Endodermal cell (in vitro differentiated cells): ENCODE results near the gene DSCAML1. TPM values are rescaled to one million over a fixed set of nuclear protein-coding genes. Genes with fewer than 3 reads are reported as not detected.

Experiments used
- DNase-seq: peaks from one replicate; pipeline ENCODE4 v3.0.0-alpha.2; 2017
- H3K27ac ChIP-seq: 2 replicates; pipeline ENCODE4 v1.5.1; 2013; ENCODE audit warnings: mild to moderate bottlenecking, low read depth, low read length, moderate library complexity
- H3K27me3 ChIP-seq: 2 replicates; pipeline ENCODE4 v1.6.1; 2013; ENCODE audit warnings: mild to moderate bottlenecking, low read length, moderate library complexity; ENCODE audit not compliant: insufficient read depth, control insufficient read depth, poor library complexity, severe bottlenecking
- H3K36me3 ChIP-seq: 2 replicates; pipeline ENCODE4 v1.7.0; 2013; ENCODE audit warnings: mild to moderate bottlenecking, low read length, moderate library complexity; ENCODE audit not compliant: control insufficient read depth, insufficient read depth
- H3K4me1 ChIP-seq: one replicate; pipeline ENCODE4 v1.7.0; 2013; ENCODE audit warnings: low read length; ENCODE audit not compliant: control insufficient read depth, insufficient read depth
- H3K4me3 ChIP-seq: 2 replicates; pipeline ENCODE4 v1.5.1; 2013; ENCODE audit warnings: mild to moderate bottlenecking, low read length, moderate library complexity
- H3K9ac ChIP-seq: 2 replicates; pipeline ENCODE4 v1.6.1; 2013; ENCODE audit warnings: mild to moderate bottlenecking, low read length, moderate library complexity; ENCODE audit not compliant: poor library complexity, severe bottlenecking; ENCODE audit errors: extremely low read depth
- H3K9me3 ChIP-seq: 2 replicates; pipeline ENCODE4 v1.6.1; 2013; ENCODE audit warnings: mild to moderate bottlenecking, low read length, moderate library complexity; ENCODE audit not compliant: control insufficient read depth
- H3K27ac Mint-ChIP-seq: 2 replicates; pipeline ENCODE4 v1.8.0; 2020; ENCODE audit warnings: mixed read lengths
- H3K27me3 Mint-ChIP-seq: 2 replicates; pipeline ENCODE4 v1.8.0; 2021; ENCODE audit warnings: mild to moderate bottlenecking, mixed read lengths; ENCODE audit not compliant: insufficient read depth
- H3K36me3 Mint-ChIP-seq: 2 replicates; pipeline ENCODE4 v1.8.0; 2020; ENCODE audit warnings: low read depth, mixed read lengths
- H3K4me1 Mint-ChIP-seq: 2 replicates; pipeline ENCODE4 v1.8.0; 2020; ENCODE audit warnings: mixed read lengths
- H3K4me3 Mint-ChIP-seq: 2 replicates; pipeline ENCODE4 v1.8.0; 2020; ENCODE audit warnings: mild to moderate bottlenecking, moderate library complexity, mixed read lengths
- H3K9me3 Mint-ChIP-seq: 2 replicates; pipeline ENCODE4 v1.8.0; 2020; ENCODE audit warnings: mild to moderate bottlenecking, mixed read lengths
- whole genome bisulfite sequencing, 2 experiments: methylation state at CpG; one replicate each; pipeline versions ENCODE4 v1.1.5 to v1.1.7; 2013; ENCODE audit warnings: missing lambda C conversion rate in 2 of 2, mixed read lengths in 1 of 2; ENCODE audit not compliant: insufficient coverage in 1 of 2, insufficient read length in 1 of 2; 5-methylcytosine and 5-hydroxymethylcytosine counted together
- total RNA-seq, 2 donors: library from RNA; stranded (reverse); fragmentation: NEBNext Ultra II Directional in 1 of 2; extraction: Animal tissue kit (Norgen Biotek cat#: 25700) in 1 of 2; gene quantifications; 2 replicates in 1 of 2; 3 replicates in 1 of 2; pipeline ENCODE4 v1.2.1, GENCODE V29; 2021
- TF ChIP-seq, protein P1 (sequence below): fragments of 200-600 bp; sonication (generic); conservative IDR thresholded peaks from 2 replicates; pipeline ENCODE4 v1.5.0; 2021; ENCODE audit warnings: antibody characterized with exemption, mild to moderate bottlenecking

DSCAML1 gene
- total RNA-seq, 2 donors from 2014 or later: 5.6 to 10.9 TPM

DNA sequence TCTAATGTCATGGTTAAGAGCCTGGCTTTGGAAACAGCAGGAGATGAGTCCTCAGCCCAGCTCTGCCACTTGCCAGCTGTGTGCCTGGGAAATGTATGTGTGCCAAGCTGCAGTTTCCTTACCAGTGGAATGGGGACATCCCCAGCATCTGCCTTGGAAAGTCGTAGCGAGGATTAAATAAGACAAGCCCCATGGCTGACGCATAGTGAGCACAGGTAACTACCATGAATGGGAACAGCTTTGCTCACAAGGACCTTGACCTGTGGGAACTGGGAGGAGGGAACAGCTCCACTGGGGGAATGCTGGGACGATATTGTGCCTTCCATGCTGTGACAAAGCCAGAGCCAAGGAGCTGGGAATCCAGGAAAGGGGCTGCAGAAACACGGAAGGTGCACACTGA is 2.6 kb upstream of the DSCAML1 start:
- H3K27ac ChIP-seq: no peak overlapping the region
- H3K4me3 ChIP-seq: no peak overlapping the region
- no peaks in the 10 kb centered on the region for H3K9me3 Mint-ChIP-seq
- peaks cover 62% of the 10 kb centered on the region for H3K27me3 ChIP-seq
- no peak overlapping the region for H3K9ac ChIP-seq
- no peaks in the 10 kb centered on the region for H3K9me3 ChIP-seq
- WGBS, 2 experiments: 72 to 78% methylated on average over 3 to 5 of the region's 5 CpGs
- H3K36me3 Mint-ChIP-seq: peaks cover 10% of the 10 kb centered on the region
- H3K36me3 ChIP-seq: no peaks in the 10 kb centered on the region
- H3K4me1 Mint-ChIP-seq: peaks cover 9% of the 10 kb centered on the region
- H3K27me3 Mint-ChIP-seq: peaks cover 53% of the 10 kb centered on the region
- H3K27ac Mint-ChIP-seq: no peak overlapping the region
- H3K4me3 Mint-ChIP-seq: no peak overlapping the region
- H3K4me1 ChIP-seq: no peaks in the 10 kb centered on the region
- no peak for DNase-seq
- TF ChIP-seq, protein P1, sequence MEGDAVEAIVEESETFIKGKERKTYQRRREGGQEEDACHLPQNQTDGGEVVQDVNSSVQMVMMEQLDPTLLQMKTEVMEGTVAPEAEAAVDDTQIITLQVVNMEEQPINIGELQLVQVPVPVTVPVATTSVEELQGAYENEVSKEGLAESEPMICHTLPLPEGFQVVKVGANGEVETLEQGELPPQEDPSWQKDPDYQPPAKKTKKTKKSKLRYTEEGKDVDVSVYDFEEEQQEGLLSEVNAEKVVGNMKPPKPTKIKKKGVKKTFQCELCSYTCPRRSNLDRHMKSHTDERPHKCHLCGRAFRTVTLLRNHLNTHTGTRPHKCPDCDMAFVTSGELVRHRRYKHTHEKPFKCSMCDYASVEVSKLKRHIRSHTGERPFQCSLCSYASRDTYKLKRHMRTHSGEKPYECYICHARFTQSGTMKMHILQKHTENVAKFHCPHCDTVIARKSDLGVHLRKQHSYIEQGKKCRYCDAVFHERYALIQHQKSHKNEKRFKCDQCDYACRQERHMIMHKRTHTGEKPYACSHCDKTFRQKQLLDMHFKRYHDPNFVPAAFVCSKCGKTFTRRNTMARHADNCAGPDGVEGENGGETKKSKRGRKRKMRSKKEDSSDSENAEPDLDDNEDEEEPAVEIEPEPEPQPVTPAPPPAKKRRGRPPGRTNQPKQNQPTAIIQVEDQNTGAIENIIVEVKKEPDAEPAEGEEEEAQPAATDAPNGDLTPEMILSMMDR: no peak

DNA sequence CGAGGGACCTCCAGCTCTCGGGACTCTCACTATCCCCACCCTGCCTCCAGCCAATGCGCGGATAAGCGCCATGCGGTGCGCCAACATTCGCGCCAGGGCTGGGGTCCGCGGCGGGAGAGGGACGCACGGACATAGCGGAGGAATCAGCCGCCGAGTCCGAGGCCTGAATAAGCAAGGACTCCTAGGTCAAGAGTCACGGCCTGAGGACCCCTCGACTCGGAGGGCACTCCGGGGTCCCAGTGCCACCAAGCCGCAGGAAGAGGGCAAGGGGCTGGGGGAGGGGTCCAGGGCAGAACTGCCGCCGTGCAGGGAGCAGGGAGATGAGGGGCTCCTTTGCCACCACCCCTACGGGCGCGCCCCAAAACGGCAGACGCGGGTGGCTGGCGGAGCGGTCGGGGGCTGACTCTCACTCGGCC is 552 bp downstream of the DSCAML1 start:
- 1 to 3% methylated on average over 6 to 35 of the region's 35 CpGs for WGBS, 2 experiments
- H3K4me3 ChIP-seq: peak overlapping the region; percentile 74
- Mint-ChIP-seq H3K27ac (no peak overlapping the region), H3K36me3 (no peaks in the 10 kb centered on the region), H3K4me1 (peaks cover 9% of the 10 kb centered on the region), H3K27me3 (peaks cover 80% of the 10 kb centered on the region), H3K9me3 (no peaks in the 10 kb centered on the region), H3K4me3 (peak overlapping the region; percentile 58)
- H3K9ac ChIP-seq: no peak overlapping the region
- H3K27me3 ChIP-seq: peaks cover 81% of the 10 kb centered on the region
- H3K4me1 ChIP-seq: no peaks in the 10 kb centered on the region
- no peaks in the 10 kb centered on the region for H3K9me3 ChIP-seq
- H3K36me3 ChIP-seq: no peaks in the 10 kb centered on the region
- TF ChIP-seq, protein P1: no peak
- no peak for DNase-seq
- no peak overlapping the region for H3K27ac ChIP-seq

DNA sequence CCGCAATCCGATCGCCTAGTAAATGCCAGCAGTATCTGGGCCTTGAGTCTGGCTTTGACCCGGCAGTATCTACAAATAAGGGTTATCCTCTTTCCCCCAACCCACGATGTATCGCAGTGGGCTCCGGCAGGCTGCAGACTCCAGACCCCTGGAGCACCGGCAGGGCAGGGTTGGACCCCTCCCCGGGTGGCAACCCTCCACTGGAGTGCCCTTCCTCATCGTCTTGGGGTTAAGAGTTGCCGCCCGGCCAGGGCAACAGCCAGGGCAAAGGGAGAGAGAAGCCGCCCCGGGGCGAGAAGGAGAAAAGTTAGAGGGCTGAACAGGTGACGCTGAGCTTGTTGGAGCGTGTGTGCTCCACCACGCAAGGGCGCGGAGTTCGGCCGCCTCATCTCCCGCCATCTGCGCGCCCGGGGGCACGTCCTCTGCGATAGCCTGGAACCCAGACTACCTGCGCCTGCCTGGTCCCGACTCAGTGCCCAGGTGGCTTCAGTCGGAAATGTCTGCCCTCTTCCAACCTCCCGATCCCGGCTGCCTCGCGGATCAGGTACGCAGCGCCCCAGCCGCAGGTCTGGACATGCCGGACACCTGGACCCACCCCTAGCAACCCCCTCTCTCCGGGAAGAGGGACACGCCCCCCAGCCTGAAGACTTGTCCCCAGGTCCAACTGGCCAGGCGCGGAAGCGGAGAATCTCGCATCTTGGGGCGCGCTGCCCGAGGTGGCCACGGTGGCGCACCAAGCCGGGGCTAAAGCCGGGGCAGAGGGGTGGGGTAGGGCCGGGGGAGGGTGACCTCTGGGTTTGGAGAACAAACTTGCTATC is 1.2 kb downstream of the DSCAML1 start:
- WGBS, 2 experiments: 10 to 12% methylated on average over 27 to 53 of the region's 53 CpGs
- Mint-ChIP-seq H3K4me3 (peak overlapping the region; percentile 58), H3K27me3 (peaks cover 84% of the 10 kb centered on the region), H3K36me3 (no peaks in the 10 kb centered on the region), H3K27ac (no peak overlapping the region), H3K9me3 (no peaks in the 10 kb centered on the region), H3K4me1 (peaks cover 9% of the 10 kb centered on the region)
- H3K4me1 ChIP-seq: no peaks in the 10 kb centered on the region
- H3K9me3 ChIP-seq: no peaks in the 10 kb centered on the region
- no peak overlapping the region for H3K9ac ChIP-seq
- H3K4me3 ChIP-seq: peak overlapping the region; percentile 74
- no peaks in the 10 kb centered on the region for H3K36me3 ChIP-seq
- TF ChIP-seq, protein P1: no peak
- peak; percentile 76 for DNase-seq
- no peak overlapping the region for H3K27ac ChIP-seq
- H3K27me3 ChIP-seq: peaks cover 87% of the 10 kb centered on the region
